NCI-H1417 (cell line): ENCODE data around the gene STX12.
"Not testable (repeated sequence)": the region's sequence is repeated elsewhere in the genome, so short reads cannot be mapped to it uniquely, and the experiment has no call there.

Source experiments
- DNase-seq, 3 experiments: peaks; one replicate each; lab custom pipeline; 2025; lab: John Stamatoyannopoulos, UW

Gene STX12

DNA sequence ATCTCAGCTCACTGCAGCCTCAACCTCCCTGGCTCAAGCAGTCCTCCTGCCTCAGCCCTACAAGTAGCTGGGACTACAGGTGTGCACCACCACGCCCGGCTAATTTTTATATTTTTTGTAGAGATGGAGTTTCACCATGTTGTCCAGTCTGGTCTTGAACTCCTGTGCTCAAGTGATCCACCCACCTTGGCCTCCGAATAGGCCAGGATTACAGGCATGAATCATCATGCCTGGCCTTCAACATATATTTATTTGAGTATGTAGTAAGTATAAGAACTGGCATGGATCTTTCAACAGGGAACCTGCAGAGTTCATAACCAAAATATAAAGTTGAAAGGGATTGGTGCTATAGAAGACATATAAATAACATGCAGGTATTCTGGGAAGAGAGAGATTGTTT is 2.3 kb downstream of the STX12 start:
- not testable (repeated sequence) for DNase-seq

GRCh38 chr1:27776276-27776675 is 3.3 kb downstream of the STX12 start:
- not testable (repeated sequence) for DNase-seq

DNA sequence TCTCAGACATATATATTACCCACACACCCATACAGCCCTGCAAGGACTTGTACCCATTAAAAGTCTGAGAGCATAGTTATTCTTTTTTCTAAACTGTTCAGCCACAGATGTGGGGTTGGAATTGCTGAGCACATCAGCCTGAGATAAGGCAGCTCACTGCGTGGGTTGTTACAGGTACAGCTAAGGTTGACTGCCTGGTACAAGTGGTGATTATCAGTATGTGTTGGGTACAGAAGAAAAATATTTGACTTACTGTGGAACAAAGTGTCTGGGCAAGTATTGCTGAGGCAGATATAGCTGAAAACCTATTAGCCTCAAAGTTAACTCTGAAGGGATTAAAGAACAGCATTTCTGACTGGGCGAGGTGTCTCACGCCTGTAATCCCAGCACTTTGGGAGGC is 5.0 kb downstream of the STX12 start:
- no peak for DNase-seq

DNA sequence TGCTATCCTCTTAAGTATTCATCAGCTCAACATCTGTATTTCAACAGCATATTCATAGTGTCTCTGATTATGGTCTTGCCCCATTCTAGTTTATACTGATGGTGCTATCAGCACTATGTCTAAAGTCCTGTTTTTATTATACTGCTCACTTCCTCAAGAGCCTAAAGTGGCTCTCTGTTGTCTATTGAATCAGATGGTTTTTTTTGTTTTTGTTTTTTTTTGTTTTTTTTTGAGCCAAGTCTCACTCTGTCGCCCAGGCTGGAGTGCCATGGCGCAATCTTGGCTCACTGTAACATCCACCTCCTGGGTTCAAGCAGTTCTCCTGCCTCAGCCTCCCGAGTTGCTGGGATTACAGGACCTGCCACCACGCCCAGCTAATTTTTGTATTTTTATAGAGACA is 6.1 kb downstream of the STX12 start:
- DNase-seq, result no peak

DNA sequence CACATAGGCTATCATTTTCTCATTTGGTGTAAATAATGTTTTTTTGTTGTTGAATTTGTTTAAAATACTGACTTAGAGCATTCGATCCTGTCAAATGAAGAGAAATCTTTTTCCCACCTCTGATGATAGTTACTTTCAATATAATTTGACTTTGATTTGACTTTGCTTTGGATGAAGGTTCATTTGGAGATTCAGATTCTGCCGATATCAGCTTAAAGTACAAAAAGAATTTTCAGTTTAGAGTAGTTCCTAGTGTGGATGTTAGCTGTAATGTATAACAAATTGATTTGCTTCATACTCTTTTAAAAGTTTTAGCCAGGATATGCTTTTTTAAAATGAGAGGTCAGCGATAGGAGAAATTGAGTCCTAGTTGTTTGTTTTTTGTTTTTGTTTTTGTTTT is 9.9 kb downstream of the STX12 start:
- no peak for DNase-seq

DNA sequence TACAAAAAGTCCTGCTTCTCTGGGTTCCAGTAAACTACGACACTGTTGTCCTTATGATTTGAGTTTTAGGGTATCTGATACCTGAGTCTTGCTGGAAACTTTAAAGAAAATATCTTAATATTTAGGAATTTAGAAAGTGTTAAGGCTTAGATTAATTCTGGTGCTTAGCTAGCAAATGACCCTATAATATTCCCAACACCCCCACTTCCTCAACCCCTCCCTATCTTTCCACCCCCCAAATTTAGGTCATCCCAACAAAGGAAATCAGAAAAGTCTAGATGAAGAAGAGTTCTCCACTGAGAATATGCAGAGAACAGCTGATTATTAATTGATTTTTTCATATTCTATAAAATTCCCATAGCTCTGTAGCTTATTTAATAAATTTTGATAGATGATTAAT is 11.7 kb downstream of the STX12 start:
- no peak for DNase-seq

DNA sequence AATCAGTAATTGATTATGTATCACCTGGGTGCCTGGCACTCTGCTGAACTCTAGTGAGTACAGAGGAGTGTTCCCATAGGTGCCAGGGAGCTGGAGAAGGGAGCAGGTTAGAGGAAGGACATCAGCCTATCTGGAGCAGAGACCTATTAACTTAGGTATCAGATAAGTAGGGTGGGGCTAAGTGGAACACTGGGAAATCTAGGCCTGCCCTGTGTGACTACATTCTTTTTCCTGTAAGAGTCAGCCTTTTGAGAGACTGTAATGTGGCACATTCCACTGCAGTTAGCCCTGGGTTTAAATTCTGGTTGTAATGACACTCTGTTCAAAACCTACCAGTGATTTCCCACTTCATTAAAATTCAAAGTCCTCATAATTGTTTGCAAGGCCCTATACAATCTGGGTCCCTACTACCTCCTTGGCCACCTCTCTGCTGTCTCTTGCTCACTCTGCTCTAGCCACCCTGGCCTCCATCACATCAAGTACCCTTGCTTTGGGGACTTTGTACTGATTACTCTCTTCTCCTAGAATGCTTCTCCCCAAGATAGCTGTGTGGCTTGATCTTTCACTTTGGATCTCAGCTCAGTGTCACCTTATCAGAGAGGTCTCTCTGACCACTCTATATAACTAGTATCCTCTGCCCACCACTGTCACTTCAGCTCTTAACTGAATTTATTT is 12.9 kb downstream of the STX12 start:
- no peak for DNase-seq

- no peak for DNase-seq
These were observed 14.9 kb downstream of the STX12 start for GRCh38 chr1:27787895-27788294.

DNA sequence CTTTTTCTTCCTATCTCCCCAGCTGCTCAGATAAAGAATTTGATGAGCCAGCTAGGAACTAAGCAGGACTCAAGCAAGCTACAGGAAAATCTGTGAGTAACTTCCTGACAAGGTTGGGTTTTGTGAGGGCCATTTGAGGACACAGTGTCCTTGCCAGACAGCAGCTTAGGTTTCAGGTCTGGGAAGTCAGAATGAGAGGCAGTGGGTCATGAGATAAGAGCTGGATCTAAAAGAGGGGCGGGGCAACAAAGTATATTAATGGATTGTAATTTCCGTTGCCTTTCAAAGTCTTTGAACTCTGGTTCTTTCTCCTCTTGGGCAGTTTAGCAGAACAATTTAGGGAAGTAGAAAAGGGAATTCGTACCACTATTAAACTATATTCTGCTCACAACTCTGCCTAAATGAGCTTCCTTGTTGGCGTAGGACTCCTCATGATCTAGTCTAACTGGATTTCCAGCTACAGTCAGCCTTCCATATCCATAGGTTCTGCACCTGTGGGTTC is 16.6 kb downstream of the STX12 start:
- no peak for DNase-seq

GRCh38 chr1:27790270-27790669 is 17.3 kb downstream of the STX12 start:
- not testable (repeated sequence) for DNase-seq

DNA sequence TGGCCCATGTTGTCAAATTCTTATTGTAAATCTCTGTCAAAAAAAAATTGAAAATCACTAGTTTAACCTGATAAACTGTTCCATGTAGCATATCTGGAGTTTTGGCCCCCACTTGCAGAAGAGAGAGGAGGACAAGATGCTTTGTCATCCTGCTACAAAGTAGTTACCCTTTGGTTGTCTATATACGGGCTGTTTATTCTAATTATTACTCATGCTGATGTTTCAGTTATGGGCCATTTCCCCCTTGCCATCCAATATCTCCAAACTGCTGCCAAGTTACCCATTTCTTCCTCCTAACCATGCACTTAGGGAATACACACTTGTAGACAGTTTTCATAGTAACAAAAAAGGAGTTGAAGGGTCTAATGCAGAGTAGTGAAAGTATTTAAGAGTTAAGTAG is 22.6 kb downstream of the STX12 start:
- no peak for DNase-seq

- no peak for DNase-seq
These were observed 31.8 kb downstream of the STX12 start for GRCh38 chr1:27804791-27805190.

DNA sequence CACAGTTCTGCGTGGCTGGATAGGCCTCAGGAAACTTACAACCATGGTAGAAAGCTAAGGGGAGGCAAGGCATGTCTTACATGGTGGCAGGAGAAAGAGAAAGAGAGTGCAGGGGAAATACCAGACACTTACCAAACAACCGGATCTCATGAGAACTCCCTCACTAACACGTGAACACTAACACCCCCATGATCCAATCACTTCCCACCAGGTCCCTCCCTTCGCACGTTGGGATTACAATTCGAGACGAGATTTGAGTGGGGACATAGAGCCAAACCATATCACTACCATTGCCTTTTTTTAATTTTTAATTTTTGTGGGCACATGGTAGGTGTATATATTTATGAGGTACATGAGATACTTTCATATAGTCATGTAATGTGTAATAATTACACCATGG is 33.7 kb downstream of the STX12 start:
- DNase-seq, result no peak

DNA sequence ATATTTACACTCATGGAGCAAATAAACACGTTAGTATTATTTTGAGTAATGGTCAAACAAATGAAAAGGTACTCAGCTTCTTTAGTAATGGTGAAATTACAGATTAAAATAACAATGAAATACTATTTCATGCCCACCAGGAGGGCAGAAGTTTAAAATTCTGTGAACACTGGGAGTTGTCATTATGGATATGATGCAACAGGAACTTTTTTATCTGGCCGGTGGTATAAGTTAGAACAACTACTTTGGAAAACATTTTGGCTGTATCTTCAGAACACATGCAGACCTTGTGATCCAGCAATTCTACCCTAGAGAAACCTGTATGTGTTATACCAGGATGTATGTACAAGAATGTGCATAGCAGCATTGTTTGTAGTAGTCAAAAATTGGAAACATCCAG is 34.4 kb downstream of the STX12 start:
- no peak for DNase-seq

- DNase-seq, result not testable (repeated sequence)
These were observed 35.1 kb downstream of the STX12 start for GRCh38 chr1:27808131-27808530.

DNA sequence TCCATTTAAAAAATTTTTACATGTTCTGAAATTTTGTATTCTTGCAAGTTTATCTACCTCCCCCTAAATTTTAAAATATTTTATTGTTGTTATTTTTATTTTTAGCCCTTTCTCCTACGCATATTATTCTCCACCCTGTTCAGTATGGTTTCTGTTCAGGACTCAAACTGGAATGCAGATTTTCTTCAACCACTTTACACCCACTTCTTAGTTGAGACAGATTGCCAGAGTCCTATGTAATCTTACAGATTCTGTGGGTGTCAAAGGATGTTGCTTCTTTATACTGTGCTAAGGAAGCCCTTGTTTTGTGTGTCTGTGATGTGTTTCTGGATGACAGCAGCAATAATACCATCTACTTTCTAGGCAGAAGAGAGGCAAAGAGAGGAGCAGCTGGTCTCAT is 36.9 kb downstream of the STX12 start:
- DNase-seq, result no peak

DNA sequence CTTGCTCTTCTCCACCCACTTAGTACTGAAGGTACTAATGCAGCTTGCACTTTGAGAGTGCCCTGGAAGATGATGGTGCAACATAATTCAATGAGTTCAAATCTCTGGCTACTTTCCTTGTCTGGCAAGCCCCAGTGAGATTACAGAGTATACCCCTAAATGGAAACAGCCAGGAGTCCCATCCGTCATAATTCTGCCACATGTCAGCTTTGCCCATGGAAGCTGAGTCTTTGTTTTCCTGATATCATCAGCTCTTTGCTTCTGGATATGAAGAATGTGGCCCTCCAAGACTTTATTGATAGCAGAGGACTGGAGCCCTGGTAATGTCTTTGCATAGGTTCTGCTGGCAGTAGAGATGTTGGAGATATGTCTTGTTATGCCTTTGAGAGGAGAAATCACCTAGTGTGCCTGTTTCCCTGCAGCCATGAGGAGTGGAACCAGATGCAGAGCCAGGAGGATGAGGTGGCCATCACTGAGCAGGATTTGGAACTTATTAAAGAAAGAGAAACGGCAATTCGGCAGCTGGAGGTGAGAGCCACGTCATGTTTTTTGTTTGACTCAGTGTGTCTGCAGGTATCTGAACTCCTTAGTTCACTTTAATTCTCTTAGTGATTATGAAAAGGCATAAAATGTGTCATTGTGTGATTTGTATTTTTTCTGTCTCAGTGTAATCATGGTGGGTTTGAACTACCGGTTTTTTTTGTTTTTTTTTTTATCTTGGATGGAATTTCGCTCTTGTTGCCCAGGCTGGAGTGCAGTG is 38.9 kb downstream of the STX12 start:
- DNase-seq, result no peak

GRCh38 chr1:27816921-27817630 is 44.1 kb downstream of the STX12 start:
- no peak for DNase-seq

DNA sequence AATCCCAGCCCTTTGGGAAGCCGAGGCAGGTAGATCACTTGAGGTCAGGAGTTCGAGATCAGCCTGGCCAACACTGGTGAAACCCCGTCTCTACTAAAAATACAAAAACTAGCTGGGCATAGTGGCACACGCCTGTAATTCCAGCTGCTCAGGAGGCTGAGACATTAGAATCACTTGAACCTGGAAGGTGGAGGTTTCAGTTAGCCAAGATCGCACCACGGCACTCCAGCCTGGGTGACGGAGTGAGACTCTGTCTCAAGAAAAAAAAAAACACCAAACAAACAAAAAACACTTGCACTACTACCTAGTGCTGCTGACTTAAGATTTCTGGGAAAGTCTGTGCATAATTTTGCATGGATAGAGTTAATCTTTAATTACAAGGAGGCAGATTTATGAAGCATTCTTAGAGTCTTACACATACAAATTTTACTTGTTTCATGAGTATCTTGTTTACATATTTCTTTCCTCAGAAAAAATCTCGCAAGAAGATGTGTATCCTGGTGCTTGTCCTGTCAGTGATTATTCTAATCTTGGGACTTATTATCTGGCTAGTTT is 48.8 kb downstream of the STX12 start:
- DNase-seq, result no peak

DNA sequence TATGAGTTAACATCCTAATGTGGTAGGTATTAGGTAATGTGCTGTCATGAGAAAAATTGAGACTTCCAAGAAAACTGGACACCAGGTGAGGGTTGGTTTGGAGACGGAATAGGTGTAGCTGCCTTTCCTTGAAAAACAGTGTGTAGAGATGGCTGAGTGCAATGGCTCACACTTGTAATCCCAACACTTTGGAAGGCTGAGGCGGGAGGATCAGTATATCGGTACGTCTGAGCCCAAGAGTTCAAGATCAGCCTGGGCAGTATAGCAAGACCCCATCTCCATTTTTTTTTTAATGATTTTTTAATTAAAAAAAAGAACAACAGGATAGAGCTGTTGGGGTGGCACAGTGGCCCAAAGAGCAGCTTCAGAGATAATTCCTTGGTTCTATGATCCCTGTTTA is 50.8 kb downstream of the STX12 start:
- no peak for DNase-seq

GRCh38 chr1:27824411-27824810 is 51.4 kb downstream of the STX12 start:
- DNase-seq, result no peak

DNA sequence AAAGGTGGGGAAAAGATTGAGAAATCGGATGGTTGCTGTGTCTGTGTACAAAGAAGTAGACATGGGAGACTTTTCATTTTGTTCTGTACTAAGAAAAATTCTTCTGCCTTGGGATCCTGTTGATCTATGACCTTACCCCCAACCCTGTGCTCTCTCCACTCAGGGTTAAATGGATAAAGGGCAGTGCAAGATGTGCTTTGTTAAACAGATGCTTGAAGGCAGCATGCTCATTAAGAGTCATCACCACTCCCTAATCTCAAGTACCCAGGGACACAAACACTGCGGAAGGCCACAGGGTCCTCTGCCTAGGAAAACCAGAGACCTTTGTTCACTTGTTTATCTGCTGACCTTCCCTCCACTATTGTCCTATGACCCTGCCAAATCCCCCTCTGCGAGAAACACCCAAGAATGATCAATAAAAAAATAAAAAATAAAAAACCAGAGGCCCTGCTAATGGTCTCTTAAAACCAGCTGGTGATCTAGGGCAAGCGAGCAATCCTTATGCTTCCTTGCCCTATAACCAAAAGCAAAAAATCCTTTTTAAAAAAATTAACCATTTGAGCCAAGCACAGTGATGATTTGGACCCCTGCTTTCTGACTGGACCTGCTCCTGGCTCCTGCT is 56.4 kb downstream of the STX12 start:
- not testable (repeated sequence) for DNase-seq
